IMR-90 (cell line): ENCODE results near the gene ATP2B1. TPM values are rescaled to one million over a fixed set of nuclear protein-coding genes. Genes with fewer than 3 reads are reported as not detected.

Experiments
- ATAC-seq: fragments of 200-7000 bp; cut with Tn5 transposase; 2 replicates; pipeline ENCODE4 v1.9.1; 2020; ENCODE audit warnings: low read depth, mild to moderate bottlenecking, moderate library complexity
- BruUV-seq: library from RNA; stranded (reverse); fragments of 400-500 nt; replicated peaks from 2 replicates; lab custom pipeline; 2021; lab: Mats Ljungman, UMichigan
- CTCF ChIA-PET: fragments of 300-600 bp; formaldehyde crosslinking; extraction: SDS; loops from one replicate; lab custom pipeline; 2021; ENCODE audit warnings: antibody characterized with exemption; lab: Yijun Ruan, JAX
- POLR2A ChIA-PET: fragments of 300-600 bp; sonication (Branson Sonifier 250); formaldehyde crosslinking; loops from one replicate; lab custom pipeline; 2022; ENCODE audit warnings: antibody characterized with exemption; ENCODE audit not compliant: unreplicated experiment; lab: Charles Lee
- DNase-seq: peaks from one replicate; pipeline ENCODE4 v3.0.0; 2013
- H2AFZ ChIP-seq: replicated peaks from 2 replicates; pipeline ENCODE3; 2013; ENCODE audit warnings: low read length, mild to moderate bottlenecking; ENCODE audit not compliant: poor library complexity
- H2AK5ac ChIP-seq: 2 replicates; pipeline ENCODE4 v1.6.1; 2013; ENCODE audit warnings: low read depth, low read length, inconsistent platforms
- H2AK9ac ChIP-seq: replicated peaks from 2 replicates; pipeline ENCODE3; 2013; ENCODE audit warnings: mild to moderate bottlenecking, low read depth, low read length, moderate library complexity; ENCODE audit not compliant: poor library complexity
- H2BK120ac ChIP-seq: 2 replicates; pipeline ENCODE4 v1.6.1; 2013; ENCODE audit warnings: low read depth, low read length, inconsistent platforms
- H2BK15ac ChIP-seq: 3 replicates; pipeline ENCODE4 v1.6.1; 2013; ENCODE audit warnings: low read depth, low read length, inconsistent platforms
- H2BK20ac ChIP-seq: 2 replicates; pipeline ENCODE4 v1.6.1; 2013; ENCODE audit warnings: low read depth, mild to moderate bottlenecking, inconsistent platforms, low read length, moderate library complexity
- H2BK5ac ChIP-seq: 2 replicates; pipeline ENCODE4 v1.6.1; 2013; ENCODE audit warnings: mild to moderate bottlenecking, low read depth, low read length, inconsistent platforms; ENCODE audit not compliant: poor library complexity, severe bottlenecking
- H3K14ac ChIP-seq: replicated peaks from 2 replicates; pipeline ENCODE4 v1.6.1; 2013; ENCODE audit warnings: low read depth, low read length, inconsistent platforms
- H3K18ac ChIP-seq: 2 replicates; pipeline ENCODE4 v1.6.1; 2013; ENCODE audit warnings: low read depth, low read length, control low read depth
- H3K23ac ChIP-seq: 2 replicates; pipeline ENCODE4 v1.6.1; 2013; ENCODE audit warnings: low read depth, low read length, inconsistent platforms
- H3K27ac ChIP-seq: 2 replicates; pipeline ENCODE4 v1.5.1; 2013; ENCODE audit warnings: mild to moderate bottlenecking, control low read depth, low read length; ENCODE audit not compliant: insufficient read depth
- H3K27me3 ChIP-seq: 2 replicates; pipeline ENCODE4 v1.6.1; 2013; ENCODE audit warnings: low read length; ENCODE audit not compliant: control insufficient read depth, insufficient read depth
- H3K36me3 ChIP-seq: 2 replicates; pipeline ENCODE4 v1.6.1; 2013; ENCODE audit warnings: low read length, mixed read lengths; ENCODE audit not compliant: control insufficient read depth, insufficient read depth
- H3K4ac ChIP-seq: 2 replicates; pipeline ENCODE4 v1.6.1; 2013; ENCODE audit warnings: low read depth, low read length, inconsistent platforms
- H3K4me1 ChIP-seq: 2 replicates; pipeline ENCODE4 v1.6.1; 2013; ENCODE audit warnings: low read length, mixed read lengths; ENCODE audit not compliant: control insufficient read depth, insufficient read depth
- H3K4me2 ChIP-seq: 2 replicates; pipeline ENCODE4 v1.6.1; 2013; ENCODE audit warnings: low read depth, mild to moderate bottlenecking, control low read depth, low read length, moderate library complexity
- H3K4me3 ChIP-seq: 2 replicates; pipeline ENCODE4 v1.5.1; 2013; ENCODE audit warnings: low read depth, mild to moderate bottlenecking, control low read depth, low read length, moderate library complexity; ENCODE audit not compliant: insufficient read depth
- H3K56ac ChIP-seq: 2 replicates; pipeline ENCODE4 v1.6.1; 2013; ENCODE audit warnings: low read length, inconsistent platforms; ENCODE audit not compliant: insufficient read depth; ENCODE audit errors: extremely low read depth
- H3K79me1 ChIP-seq, 2 experiments: 2 replicates each; pipeline ENCODE4 v1.6.1; 2013; ENCODE audit warnings: low read length in 2 of 2, inconsistent platforms in 1 of 2, low read depth in 1 of 2
- H3K9ac ChIP-seq: 2 replicates; pipeline ENCODE4 v1.6.1; 2013; ENCODE audit warnings: low read depth, low read length, control low read depth
- H3K9me1 ChIP-seq: 2 replicates; pipeline ENCODE4 v1.6.1; 2013; ENCODE audit warnings: low read length, inconsistent platforms; ENCODE audit not compliant: insufficient read depth
- H3K9me3 ChIP-seq: 2 replicates; pipeline ENCODE4 v1.6.1; 2013; ENCODE audit warnings: low read length; ENCODE audit not compliant: control insufficient read depth, insufficient read depth
- H4K20me1 ChIP-seq: 2 replicates; pipeline ENCODE4 v1.6.1; 2013; ENCODE audit warnings: low read length, inconsistent platforms; ENCODE audit not compliant: insufficient read depth
- H4K5ac ChIP-seq: 2 replicates; pipeline ENCODE4 v1.6.1; 2013; ENCODE audit warnings: mild to moderate bottlenecking, low read depth, low read length, control low read depth
- H4K8ac ChIP-seq, 2 experiments: 2 replicates each; pipeline ENCODE4 v1.6.1; 2013; ENCODE audit warnings: low read depth in 2 of 2, low read length in 2 of 2, control low read depth in 1 of 2, inconsistent platforms in 1 of 2
- H4K91ac ChIP-seq: 2 replicates; pipeline ENCODE4 v1.6.1; 2013; ENCODE audit warnings: low read depth, low read length, inconsistent platforms; ENCODE audit not compliant: insufficient read depth
- CHD1 ChIP-seq: IDR thresholded peaks from 2 replicates; pipeline ENCODE4 v1.6.1; 2012; ENCODE audit warnings: low read depth, low read length, improper control_type of control experiment
- FOS ChIP-seq: fragments of 150-350 bp; IDR thresholded peaks from 2 replicates; pipeline ENCODE4 v1.6.1; 2016; ENCODE audit warnings: low read depth, low read length
- POLR2A ChIP-seq: IDR thresholded peaks from 2 replicates; pipeline ENCODE4 v1.6.1; 2012; ENCODE audit warnings: mild to moderate bottlenecking, low read depth, low read length
- RCOR1 ChIP-seq: IDR thresholded peaks from 2 replicates; pipeline ENCODE4 v1.6.1; 2012; ENCODE audit warnings: mild to moderate bottlenecking, low read length, improper control_type of control experiment; ENCODE audit not compliant: insufficient replicate concordance
- SMC3 ChIP-seq: fragments of 150-350 bp; IDR thresholded peaks from 2 replicates; pipeline ENCODE4 v1.6.1; 2016; ENCODE audit warnings: low read depth, mild to moderate bottlenecking, antibody characterized with exemption, low read length, moderate library complexity
- WGBS, 2 experiments: methylation state at CpG; one replicate each; pipeline versions ENCODE4 v1.1.5 to v1.1.7; 2013; ENCODE audit warnings: missing lambda C conversion rate in 2 of 2; ENCODE audit not compliant: insufficient read length in 1 of 2; ENCODE audit errors: extremely low coverage in 2 of 2; 5-methylcytosine and 5-hydroxymethylcytosine counted together
- dilution Hi-C: fragments of 300-500 bp; cut with HindIII; formaldehyde crosslinking; loops from one replicate; pipeline ENCODE4 v1.14.3; 2018; ENCODE audit warnings: low sequenced_read_pairs; ENCODE audit not compliant: unreplicated experiment
- in situ Hi-C: fragments of 300-500 bp; cut with MboI; formaldehyde crosslinking; loops from 3 replicates; pipeline ENCODE4 v1.14.3; 2019; ENCODE audit warnings: low sequenced_read_pairs, inconsistent platforms, mixed read lengths
- intact Hi-C: fragments of 100-400 bp; cut with micrococcal nuclease; formaldehyde crosslinking; loops from 2 replicates; pipeline ENCODE4 v1.10.0; 2022
- polyA plus RNA-seq, 3 experiments: library from polyadenylated mRNA; depleted of rRNA; stranded (reverse); fragments of >200 nt; gene quantifications; 2 replicates each; pipeline ENCODE4 v1.2.3, GENCODE V29; 2012; ENCODE audit warnings: low replicate concordance in 1 of 3
- total RNA-seq: library from RNA; depleted of rRNA; stranded (reverse); fragments of >200 nt; gene quantifications from 2 replicates; pipeline ENCODE4 v1.2.3, GENCODE V29; 2012

Gene ATP2B1
- total and polyA plus RNA-seq, 2 of the 4 experiments (the other 2 are of a cell fraction) = 9.9 to 32.6 TPM

GRCh38 chr12:89717759-89718523 lies 9.3 kb upstream of the ATP2B1 start:
- Histone ChIP-seq H3K36me3 (no peaks in the 10 kb centered on the region), H2AK9ac (no peak overlapping the region), H3K14ac (no peak overlapping the region), H2BK120ac (no peak overlapping the region), H3K23ac (no peak overlapping the region), H2BK5ac (no peak overlapping the region), H3K9me1 (no peaks in the 10 kb centered on the region), H3K27me3 (no peaks in the 10 kb centered on the region), H3K4ac (no peak overlapping the region), H3K4me1 (no peaks in the 10 kb centered on the region), H2AFZ (no peak overlapping the region), H4K20me1 (no peaks in the 10 kb centered on the region), H3K9ac (no peak overlapping the region), H2BK15ac (no peak overlapping the region), H3K56ac (no peak overlapping the region), H3K4me3 (no peak overlapping the region), H3K4me2 (no peak overlapping the region), H4K91ac (no peak overlapping the region), H2AK5ac (no peak overlapping the region), H3K79me1 (no peaks in the 10 kb centered on the region), H2BK20ac (no peak overlapping the region), H4K5ac (no peak overlapping the region), H3K27ac (no peak overlapping the region), H4K8ac (no peak overlapping the region), H3K18ac (no peak overlapping the region), H3K9me3 (peaks cover 2% of the 10 kb centered on the region; the same call in 1 of the 2 replicates)
- intact Hi-C loops = no loop called here
- in situ Hi-C loops = no loop called here
- dilution Hi-C loops = no loop called here
- ATAC-seq (no peak), DNase-seq (no peak)
- TF ChIP-seq POLR2A = no peak
- no peak for TF ChIP-seq FOS
- no peak for TF ChIP-seq SMC3
- TF ChIP-seq RCOR1 = no peak
- TF ChIP-seq CHD1 = no peak
- CTCF ChIA-PET = no interaction called here
- no CpG with 5 or more reads among the region's 2 CpGs for whole genome bisulfite sequencing, 2 experiments
- no TSS peak for BruUV-seq
- POLR2A ChIA-PET = no interaction called here
